Endometrium (tissue), 2 donors: ENCODE data around the gene ZNF148.
"Not testable (repeated sequence)": the region's sequence is repeated elsewhere in the genome, so short reads cannot be mapped to it uniquely, and the experiment has no call there.

ENCODE experiments used
- FAIRE-seq: peaks from 2 replicates; lab custom pipeline; 2012; peaks lifted over from hg19 to GRCh38; lab: Jason Lieb, UNC
- donor health status: control.
- donor health status: control.

ZNF148 gene, protein sequence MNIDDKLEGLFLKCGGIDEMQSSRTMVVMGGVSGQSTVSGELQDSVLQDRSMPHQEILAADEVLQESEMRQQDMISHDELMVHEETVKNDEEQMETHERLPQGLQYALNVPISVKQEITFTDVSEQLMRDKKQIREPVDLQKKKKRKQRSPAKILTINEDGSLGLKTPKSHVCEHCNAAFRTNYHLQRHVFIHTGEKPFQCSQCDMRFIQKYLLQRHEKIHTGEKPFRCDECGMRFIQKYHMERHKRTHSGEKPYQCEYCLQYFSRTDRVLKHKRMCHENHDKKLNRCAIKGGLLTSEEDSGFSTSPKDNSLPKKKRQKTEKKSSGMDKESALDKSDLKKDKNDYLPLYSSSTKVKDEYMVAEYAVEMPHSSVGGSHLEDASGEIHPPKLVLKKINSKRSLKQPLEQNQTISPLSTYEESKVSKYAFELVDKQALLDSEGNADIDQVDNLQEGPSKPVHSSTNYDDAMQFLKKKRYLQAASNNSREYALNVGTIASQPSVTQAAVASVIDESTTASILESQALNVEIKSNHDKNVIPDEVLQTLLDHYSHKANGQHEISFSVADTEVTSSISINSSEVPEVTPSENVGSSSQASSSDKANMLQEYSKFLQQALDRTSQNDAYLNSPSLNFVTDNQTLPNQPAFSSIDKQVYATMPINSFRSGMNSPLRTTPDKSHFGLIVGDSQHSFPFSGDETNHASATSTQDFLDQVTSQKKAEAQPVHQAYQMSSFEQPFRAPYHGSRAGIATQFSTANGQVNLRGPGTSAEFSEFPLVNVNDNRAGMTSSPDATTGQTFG

DNA sequence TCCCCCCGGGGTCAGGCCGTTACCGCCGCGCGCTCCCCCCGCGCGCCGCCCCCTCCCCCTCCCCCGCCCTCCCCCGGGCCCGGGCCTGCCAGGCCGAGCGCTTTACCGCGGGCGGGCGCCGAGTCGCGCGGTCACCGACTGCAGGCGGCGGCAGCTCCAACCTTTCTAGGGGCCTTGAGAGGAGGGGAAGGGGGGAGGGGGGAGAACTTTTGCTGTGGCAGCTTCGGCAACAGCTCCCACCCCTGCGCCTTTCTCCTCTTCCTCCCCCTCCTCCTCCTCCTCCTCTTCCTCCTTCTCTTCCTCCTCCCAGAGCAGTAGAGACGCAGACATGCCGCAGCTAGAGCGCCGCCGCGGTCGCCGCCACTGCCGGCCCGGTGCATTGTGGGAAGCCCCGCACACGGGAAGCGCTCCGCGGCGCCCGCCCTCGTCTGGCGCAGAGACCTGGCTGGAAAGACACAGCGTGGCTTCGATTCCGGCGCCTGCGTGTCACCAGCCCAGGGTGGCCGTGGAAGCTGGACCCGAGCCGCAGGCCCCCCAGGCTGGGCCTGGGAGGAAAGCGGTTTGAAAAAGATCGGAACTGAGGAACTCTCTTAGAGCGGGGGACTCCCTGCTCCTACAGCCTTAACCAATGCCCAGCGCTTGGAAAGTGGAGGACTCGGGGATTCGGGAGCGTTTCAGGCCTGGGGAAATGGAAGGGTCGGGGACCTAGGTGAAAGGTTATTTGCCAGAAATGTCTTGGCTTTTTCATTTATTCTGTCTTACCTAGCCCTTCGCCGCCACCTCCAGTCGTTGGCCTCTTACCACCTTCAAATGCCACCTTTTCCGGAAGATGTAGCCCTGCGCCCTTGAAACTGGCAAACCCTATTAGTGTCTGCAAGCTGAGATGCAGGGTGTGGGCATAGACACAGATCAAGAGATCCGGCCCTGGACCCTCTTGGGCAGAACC is at the start of gene ZNF148:
TSS of gene ZNF148 (minus strand) at position 330 of the 946 bp plus-strand sequence. CDS start 61,685 bp downstream, outside the sequence.
- FAIRE-seq: no peak

DNA sequence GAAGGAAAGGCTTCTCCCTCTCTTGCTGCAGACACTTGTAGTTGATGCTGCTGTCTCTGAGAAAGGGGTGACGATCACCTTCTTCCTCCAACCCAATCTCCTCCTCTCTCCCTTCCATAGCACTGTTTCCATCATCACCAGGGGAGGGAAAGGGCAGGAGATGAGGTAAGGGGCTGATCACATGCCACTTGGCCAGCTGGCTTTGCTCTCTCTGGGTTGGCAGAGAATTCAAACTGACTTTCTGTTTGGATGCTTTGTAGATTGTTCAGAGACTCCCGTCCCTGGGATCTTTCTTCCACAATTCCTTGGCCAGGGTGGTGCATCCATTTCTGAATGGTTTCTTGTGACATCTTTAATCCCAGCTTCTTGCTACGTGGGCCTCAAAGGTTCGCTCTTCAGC is 43.2 kb upstream of the ZNF148 start:
- FAIRE-seq: no peak

DNA sequence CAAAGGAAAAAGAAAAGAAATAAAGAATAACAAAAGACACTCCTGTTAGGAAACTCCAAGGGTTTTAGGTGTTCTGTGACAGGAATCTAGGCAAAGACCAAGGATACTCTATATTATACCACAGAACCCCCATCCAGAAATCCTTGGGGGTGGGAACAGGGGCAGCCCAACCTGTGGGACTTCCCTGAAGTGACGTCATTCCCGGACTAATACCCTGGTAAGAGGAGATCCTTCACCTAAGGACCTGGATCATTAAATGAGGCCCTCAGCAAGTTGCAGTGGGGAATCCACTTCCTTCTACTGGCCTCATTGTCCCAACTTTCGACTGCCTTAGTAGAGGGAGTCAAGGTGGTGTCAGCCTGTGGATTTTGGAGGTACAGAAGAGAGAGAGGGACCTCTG is 41.1 kb upstream of the ZNF148 start:
- FAIRE-seq: no peak

DNA sequence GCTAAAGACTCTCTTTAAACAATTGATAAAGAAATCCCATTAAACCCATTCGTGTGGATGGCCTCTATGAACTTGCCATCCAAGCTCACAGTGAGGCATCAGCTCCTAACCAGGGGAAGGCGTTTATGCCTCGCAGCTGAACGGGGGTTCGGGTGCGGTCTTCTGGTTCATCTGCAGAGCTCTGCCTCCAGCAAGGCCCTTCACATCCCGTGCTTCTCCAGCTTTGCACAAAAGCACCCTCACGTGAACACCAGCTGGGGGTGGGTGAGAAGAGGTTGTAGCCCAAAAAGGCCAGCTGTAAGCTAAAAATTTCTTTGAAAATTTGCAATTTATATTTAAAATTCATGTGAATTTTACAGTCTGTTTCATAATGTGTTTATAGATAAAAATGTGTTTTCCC is 39.5 kb upstream of the ZNF148 start:
- FAIRE-seq: no peak

DNA sequence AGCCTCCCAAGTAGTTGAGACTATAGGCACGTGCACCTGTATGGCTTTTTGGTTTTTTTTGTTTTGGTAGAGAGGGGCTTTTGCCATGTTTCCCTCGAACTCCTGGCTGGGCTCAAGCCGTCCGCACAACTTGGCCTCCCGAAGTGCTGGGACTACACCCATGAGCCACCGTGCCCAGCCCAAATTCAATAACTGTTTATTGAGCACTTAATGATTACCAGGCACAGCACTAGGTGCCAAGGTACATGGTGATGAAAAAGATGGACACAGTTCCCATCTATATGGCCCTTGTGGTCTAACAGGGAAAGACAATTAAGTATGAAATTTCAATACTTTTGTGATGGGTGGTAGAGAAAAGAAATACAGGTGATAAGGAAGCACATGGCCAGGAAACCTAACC is 35.8 kb upstream of the ZNF148 start:
- no peak for FAIRE-seq

DNA sequence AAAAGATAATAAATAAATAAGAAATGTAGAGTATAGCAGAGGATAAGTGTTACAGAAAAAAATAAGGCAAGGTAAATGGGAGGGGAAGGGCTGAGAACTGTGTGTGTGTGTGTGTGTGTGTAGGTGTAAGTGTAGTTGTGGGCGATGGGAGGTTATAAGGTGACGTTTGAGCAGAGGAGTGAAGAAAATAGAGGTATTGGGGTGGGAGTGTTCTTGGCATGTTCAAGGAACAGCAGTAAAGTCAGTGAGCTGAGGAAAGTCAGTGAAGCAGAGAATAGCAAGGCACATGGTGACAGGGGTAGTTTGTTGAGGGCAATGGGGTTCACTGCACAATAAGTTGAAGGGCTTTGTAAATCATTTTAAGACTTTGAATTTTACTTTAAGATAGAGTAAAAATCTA is 30.9 kb upstream of the ZNF148 start:
- no peak for FAIRE-seq

DNA sequence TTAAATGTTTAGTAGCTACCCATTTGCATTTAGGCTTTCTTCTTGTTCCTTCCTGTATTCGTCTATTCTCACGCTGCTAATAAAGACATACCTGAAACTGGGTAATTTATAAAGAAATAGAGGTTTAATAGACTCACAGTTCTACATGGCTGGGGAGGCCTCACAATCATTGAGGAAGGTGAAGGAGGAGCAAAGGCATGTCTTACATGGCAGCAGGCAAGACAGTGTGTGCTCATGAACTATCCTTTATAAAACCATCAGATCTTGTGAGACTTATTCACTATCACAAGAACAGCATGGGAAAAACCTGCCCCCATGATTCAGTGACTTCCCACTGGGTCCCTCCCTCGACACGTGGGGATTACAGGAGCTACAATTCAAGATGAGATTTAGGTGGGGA is 30.4 kb upstream of the ZNF148 start:
- FAIRE-seq: not testable (repeated sequence)

DNA sequence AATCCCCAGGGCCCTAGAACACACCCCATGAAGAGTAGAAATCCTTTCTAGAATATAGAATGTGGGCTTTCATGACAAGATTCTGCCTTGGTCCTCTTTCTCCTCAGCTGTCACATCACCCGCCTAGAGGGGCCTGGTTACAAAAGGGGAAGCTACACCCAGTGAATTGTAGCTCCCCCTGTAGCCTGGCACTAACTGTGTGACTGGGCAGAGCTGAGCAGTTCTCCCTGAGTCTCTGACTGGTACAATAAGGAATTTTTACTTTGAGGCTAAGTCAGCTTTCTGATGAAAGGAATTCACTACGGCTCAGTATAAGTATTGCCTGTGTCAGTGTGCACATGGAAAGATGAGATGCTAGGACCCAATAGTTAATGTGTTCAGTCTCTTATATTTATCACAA is 28.7 kb upstream of the ZNF148 start:
- FAIRE-seq: no peak

DNA sequence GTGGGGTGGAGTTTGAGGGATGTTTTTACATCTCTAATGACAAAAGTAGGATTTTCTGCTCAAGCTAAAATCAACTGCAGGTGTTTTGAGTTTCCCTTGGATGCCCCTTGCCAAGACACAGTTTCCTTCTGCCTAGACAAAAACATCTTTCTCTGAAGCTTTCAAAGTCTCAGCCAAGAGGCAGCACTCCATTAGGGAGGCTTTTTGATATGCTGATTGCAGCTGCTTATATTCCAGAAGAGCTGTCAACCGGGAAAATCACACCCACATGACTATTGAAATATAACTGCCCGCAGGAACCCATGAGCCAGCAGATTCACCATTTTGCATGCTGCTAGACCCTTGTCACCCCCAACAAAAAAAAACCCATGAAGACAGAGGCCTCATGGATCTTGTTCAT is 27.5 kb upstream of the ZNF148 start:
- no peak for FAIRE-seq

DNA sequence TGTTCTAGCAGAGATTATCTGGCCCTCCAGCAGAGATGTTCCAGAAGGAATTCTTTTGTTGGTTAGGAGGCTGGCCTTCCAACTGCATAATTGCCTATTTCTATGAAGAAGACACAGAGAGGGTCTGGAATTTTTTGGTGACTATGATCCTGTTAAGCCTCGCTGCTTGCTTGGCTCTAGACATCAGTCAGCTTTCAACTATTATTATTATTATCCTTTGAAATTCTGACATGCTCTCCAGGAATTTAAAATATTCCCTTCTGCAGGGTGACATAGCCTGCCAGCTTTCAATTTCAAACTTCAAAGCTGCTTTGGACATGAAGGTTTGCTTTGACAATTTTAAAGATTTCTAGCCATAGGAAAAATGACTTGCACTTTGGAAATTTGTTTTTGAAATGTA is 26.3 kb upstream of the ZNF148 start:
- FAIRE-seq: no peak

DNA sequence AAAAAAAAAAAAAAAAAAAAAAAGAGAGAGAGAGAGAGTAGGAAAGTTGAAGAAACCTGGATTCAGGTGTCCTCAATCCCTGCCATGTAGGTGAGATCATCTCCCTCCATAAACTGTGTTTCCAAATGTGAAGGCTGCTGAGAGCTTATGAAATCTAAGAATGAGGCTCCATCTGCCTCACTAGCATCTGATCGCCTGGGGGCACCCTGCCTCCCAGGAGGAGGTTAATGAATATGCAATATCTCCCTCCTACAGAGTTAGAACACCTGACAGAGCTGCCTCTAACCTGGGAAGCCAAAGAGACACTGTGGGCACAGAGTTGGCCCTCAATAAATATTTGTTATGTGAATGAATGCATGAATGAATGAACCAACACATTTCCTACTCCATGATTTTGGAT is 23.8 kb upstream of the ZNF148 start:
- FAIRE-seq: no peak

DNA sequence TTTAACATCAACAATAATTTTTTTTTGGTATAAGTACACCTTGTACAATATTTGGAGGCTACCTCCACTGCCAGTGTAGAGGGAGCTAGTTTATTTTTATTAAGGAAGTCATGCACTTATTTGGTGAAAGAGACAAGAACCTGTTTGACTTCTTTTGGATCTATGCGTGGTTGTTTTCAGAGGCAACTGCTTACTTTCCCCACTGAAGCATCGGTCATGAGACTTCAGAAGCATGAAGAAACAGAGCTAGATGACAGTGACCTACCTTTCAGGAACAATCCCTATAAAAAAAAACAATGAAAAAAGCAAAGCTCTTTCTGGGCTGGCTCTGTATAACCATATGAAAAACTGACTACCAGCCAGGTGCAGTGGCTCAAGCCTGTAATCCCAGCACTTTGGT is 20.0 kb upstream of the ZNF148 start:
- FAIRE-seq: no peak

DNA sequence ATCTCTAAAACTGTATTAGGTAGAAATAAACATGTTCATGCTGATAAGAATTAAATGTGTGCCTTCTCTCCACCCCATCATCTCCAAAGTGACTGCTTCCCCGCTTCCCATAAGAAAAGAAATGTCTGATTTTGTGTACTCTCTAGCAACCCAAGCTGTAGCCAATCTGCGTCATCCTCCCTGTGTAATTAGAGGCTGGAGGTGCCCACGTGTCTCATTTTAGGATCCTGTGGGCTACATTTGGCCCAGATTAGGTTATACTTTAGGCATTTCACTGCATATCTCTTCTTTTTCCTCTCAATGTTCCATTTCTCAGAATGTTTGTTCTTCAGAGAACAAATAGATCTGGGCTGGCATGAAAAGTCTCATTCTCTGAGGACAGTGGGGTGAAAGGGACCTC is 19.3 kb upstream of the ZNF148 start:
- no peak for FAIRE-seq

DNA sequence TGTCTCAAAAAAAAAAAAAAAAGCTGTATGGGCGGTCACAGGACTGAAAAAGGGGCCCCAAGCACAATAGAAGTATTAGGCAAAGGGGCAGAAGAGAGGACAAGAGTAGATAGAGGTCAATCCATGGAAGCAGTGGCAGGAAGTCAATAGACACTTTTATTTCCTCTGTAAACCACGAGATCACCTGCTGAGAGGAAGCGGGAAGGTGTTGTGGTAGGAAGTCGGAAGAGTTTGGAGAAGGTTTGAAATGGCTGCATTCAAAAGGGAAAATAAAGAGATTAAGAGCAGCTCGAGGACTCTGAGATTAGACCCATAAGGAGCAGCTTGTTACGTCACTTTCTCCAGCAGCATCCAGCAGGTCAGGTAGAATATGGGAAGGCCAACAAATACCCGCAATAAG is 14.2 kb upstream of the ZNF148 start:
- FAIRE-seq: no peak

DNA sequence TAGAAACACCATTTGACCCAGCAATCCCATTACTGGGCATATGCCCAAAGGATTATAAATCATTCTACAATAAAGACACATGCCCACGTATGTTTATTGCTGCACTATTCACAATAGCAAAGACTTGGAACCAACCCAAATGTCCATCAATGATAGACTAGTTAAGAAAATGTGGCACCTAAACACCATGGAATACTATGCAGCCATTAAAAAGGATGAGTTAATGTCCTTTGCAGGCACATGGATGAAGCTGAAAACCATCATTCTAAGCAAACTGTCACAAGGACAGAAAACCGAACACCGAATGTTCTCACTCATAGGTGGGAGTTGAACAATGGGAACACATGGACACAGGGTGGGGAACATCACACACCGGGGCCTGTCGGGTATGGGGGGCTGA is 13.2 kb upstream of the ZNF148 start:
- FAIRE-seq: not testable (repeated sequence)

DNA sequence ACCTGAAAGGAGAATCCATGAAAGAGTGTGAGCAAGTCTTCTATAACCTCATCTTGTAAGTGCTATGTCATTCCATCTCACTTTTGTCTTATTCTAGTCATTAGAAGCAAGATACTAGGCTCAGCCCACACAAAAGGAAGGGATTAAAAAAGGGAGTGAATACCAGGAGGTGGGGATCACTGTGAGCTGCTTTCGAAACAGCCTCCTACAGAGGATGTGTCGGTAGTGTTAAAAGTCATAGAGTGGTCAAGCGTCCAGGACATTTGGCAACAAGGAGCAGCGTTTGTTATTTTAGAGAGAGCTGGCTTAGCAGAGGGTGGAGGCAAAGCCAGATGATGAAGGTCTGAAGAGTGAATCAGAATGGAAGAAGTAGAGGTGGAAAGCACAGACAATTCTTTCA is 11.7 kb upstream of the ZNF148 start:
- FAIRE-seq: no peak

DNA sequence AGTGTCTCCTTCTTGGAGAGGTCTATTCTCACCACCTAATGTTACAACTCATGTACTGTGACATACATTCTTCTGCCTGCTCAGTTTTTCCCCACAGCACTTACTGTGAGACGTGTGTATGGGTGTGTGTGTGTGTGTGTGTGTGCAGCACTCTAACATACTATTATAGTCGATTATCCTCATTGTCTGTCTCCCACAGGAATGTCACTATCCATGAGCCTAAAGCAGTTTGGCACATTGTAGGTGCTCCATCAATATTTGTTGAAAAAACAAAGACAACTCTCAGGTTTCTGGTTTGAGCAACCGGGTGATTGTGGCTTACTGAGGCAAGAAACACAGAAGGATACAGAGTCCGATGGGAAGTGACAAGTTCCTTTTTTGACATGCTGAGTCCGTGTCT is 8.6 kb upstream of the ZNF148 start:
- no peak for FAIRE-seq

DNA sequence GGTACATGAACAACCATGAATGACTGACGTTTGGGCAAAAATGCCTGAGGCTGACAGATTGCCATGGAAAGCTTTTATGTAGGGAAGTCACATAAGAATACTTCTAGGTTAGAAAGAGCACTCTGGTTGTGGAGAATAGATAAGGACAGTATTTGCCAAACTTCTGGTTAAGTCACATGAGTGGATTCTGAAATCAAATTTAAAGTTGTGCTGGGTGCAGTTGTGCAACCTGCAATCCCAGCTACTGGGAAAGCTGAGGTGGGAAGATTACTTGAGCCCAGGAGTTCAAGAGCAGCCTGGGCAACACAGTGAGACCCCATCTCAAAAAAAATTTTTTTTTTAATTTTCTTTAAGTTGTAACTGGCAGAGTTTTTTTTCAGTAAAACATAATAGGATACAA is 7.2 kb upstream of the ZNF148 start:
- no peak for FAIRE-seq

DNA sequence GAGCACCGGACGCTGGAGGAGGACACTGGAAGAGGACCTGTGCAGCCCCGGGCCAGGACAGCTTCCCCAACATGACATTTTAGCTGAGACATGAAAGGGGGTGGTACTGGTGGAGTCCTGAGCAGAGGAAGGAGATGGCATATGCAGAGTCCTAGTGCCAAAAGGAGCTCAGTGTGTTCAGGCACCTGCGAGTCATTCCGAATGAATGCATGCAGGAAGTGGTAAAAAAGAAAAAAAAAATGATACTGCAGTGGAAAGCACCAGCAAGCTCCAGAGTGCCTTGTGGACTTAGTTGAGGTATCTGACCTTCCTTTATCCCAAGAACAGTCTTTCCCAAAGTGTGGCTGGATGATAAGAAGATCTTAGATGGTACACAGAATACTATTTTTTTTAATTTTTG is 6.6 kb upstream of the ZNF148 start:
- no peak for FAIRE-seq

DNA sequence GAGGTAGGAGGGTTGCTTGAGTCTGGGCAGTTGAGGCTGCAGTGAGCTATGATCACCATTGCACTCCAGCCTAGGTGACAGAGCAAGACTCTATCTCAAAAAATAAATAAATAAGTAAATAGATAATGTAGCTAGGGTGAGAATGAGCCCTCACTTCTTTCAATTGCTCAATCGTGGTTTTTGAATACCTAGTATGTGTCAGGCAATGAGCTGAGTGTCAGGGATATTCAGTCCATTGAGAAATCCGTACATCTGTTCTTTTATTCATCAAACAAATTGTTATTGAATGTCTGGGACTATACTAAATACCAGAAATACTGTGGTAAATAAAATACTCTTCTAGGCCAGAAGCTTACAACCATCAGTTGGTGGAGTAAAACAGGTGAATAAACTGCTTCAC is 6.2 kb upstream of the ZNF148 start:
- no peak for FAIRE-seq

DNA sequence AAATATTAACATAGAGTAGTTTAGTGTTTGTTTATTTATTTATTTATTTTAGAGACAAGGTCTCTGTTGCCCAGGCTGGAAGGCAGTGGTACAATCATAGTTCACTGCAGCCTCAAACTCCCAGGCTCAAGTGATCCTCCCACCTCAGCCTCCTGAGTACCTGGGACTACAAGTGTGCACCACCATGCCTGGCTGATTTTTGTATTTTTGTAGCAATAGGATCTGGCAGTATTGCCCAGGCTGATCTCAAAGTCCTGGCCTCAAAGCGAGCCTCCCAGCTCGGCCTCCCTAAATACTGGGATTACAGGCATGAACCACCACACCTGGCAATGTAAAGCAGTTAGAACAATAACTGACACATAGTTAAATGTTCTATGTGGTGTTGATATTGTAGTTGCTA is 4.4 kb upstream of the ZNF148 start:
- no peak for FAIRE-seq

DNA sequence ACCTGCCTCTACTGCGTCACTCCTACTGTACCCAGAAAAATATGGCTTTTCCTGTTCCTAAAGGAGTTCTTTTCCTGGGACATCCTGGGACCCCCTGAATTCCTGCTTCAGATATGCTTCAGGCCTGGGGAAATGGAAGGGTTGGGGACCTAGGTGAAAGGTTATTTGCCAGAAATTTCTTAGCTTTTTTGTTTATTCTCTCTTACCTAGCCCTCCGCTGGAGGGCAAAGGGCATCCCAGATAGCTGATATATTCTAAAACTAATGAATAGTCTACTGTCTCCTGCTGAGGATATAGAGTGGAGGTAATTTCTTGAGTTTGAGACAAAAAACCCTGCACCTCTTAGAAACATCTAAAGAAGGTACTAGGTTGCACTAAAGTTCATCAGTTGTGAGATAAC is 3.6 kb upstream of the ZNF148 start:
- FAIRE-seq: no peak
